GM19043 (cell line): Measurements from ENCODE around the gene MUCL3.
"Not testable (repeated sequence)": the region's sequence is repeated elsewhere in the genome, so short reads cannot be mapped to it uniquely, and the experiment has no call there.

Experiments used
- ATAC-seq: cut with Tn5 transposase; IDR thresholded peaks from one replicate; pipeline ENCODE4 v1.9.1; 2021; ENCODE audit warnings: low read depth; ENCODE audit not compliant: unreplicated experiment

The MUCL3 gene

DNA sequence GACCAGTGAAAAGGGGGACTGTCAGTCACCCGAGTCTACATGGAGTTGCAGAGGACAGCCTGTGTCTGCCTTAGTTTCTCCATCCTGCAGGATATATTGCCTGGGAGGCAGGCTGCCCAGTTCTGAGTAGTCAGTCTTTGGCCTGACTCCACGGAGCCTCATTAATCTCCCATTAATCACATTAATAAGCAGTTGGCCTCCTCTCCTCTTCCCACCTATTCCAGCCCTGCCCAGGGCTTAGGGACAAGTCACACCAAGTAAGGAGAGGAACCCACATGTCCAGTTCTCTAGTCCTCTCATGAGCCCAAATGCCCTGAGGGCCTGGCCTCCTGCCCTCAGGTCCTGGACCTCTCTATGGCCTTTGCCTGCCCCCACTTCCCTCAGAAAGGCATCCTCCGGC lies 1.3 kb upstream of the MUCL3 start:
- no peak for ATAC-seq

DNA sequence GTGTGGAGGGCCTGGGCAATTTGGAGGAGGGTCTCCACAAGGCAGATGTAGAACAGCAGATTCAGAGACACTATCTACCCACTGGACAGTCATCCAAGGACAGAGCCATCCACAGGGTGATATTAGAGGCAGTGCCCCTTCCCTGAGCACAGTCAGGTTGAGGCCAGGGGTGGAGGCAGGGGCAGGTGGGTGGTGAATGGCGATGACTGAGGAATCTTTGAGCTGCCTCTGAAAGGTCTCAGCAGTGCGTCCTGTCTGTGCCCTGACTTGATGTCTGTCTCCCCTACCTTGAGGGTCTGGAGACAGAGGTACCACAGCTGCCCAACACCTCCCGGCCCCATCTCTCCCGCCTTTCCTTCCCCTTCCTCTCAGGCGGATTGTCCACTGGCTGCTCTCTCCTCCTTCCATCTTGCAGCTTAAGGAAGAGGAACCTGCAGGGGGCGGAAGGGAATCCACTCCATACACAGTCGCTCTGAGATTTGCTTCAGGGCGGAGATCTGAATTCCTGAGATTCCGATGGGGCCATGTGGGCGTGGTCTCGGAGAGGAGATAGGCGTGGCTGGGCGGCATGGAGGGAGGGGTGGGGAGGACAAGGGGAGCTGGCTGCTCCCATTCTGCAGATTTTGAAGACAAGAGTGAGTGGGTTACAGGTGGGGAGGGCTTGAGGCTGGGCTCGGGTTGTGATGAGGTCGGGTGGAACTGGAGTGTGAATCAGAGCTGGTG lies 1.7 kb downstream of the MUCL3 start:
- no peak for ATAC-seq

DNA sequence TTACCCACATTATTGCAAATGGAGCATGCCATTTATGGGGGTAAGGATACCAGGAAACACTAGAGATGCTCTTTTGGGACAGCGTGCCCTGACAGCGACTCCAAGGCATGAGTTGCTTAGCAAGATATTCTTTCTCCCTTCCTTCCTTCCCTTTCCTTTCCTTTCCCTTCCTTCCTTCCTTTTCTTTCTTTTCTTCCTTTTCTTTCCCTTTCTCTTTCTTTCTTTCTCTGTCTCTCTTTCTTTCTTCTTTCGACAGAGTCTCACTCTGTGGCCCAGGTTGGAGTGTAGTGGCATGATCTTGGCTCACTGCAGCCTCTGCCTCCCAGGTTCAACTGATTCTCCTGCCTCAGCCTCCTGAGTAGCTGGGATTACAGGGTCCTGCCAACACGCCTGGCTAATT lies 3.3 kb downstream of the MUCL3 start:
- no peak for ATAC-seq

DNA sequence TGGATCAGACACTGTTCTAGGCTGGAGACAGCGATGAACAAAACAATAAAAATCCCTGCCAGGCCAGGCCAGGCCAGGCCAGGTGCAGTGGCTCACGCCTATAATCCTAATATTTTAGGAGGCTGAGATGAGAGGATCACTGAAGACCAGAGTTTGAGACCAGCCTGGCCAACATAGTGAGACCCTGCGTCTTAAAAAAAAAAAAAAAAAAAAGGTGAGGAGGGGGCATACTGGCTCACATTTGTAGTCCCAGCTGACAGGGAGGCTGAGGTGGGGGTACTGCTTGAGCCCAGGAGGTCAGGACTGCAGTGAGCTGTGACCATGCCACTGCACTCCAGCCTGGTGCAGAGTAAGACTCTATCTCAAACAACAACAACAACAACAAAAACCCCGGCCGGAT lies 4.5 kb downstream of the MUCL3 start:
- ATAC-seq, result no peak

DNA sequence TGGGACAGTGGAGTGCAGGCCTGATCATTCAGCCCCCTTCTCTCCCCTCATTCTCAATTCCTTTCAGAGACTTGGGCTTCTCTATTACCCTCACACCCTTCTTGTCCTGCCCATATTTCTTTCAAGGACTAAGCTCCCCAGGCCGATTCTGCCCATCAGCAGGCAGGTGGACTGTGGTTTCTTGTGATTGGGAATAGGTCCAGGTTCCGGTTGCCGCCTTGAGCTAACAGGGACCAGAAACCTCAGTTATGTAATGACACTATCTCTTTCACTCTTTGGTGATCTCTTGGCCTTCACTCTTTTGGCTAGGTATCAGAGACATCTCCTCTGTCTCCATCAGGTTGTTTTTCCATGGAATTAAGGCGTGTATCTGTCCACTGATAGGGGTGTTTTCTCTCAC lies 6.5 kb downstream of the MUCL3 start:
- no peak for ATAC-seq

DNA sequence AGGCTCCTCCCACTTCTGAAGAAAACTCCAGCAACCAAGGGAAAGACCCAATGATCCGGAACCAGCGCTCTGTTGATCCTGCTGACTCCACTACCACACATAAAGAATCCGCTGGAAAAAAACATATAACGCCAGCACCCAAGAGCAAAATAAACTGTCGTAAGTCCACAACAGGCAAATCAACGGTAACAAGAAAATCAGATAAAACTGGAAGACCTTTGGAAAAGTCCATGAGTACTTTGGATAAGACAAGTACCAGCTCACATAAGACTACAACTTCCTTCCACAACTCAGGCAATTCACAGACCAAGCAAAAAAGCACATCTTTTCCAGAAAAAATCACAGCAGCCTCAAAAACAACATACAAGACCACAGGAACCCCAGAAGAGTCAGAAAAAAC lies 8.0 kb downstream of the MUCL3 start:
- no peak for ATAC-seq

DNA sequence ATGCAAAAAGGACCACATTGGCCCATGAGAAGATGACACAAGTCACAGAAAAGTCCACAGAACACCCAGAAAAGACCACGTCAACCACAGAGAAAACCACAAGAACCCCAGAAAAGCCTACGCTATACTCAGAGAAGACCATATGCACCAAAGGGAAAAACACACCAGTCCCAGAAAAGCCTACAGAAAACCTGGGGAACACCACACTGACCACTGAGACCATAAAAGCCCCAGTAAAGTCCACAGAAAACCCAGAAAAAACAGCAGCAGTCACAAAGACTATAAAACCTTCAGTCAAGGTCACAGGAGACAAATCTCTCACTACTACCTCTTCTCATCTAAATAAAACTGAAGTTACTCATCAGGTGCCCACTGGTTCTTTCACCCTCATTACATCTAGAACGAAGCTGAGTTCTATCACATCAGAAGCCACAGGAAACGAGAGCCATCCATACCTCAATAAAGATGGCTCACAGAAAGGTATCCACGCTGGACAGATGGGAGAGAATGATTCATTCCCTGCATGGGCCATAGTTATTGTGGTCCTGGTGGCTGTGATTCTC lies 11.2 kb downstream of the MUCL3 start:
- ATAC-seq, result no peak

DNA sequence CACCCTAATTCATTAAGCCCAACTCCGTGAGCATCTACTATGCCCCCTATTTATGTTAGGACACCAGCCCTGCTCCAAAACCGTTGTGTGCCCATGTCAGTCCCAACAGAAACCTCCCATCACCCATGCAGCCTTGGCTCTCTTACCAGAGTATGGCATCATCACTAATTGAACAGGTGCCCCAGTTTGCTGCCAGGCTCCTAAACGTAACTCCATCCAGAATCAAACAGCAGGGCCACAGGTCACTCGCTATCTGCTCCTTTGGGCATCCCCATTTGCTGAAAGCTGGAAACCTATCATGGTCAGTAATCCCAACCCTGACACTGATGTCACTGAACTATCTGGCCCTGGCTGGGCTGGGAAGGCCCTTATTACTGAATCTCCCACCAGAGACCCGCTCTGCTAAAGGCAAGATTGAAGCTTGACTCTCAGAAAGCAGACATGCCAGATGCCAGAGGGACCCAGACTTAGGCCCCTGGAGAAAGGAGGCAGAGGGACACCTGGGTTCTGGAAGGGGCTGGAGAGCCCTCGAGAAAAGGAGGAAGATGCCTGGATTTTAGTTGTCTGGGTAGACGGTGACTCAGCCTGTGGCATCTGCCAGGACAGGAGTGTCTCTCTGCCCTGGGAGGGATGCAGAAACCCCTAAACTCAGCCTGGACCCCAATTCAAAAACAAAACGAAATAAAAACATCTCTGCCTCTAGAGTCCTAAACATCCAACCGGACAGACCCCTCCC lies 14.0 kb downstream of the MUCL3 start:
- no peak for ATAC-seq

DNA sequence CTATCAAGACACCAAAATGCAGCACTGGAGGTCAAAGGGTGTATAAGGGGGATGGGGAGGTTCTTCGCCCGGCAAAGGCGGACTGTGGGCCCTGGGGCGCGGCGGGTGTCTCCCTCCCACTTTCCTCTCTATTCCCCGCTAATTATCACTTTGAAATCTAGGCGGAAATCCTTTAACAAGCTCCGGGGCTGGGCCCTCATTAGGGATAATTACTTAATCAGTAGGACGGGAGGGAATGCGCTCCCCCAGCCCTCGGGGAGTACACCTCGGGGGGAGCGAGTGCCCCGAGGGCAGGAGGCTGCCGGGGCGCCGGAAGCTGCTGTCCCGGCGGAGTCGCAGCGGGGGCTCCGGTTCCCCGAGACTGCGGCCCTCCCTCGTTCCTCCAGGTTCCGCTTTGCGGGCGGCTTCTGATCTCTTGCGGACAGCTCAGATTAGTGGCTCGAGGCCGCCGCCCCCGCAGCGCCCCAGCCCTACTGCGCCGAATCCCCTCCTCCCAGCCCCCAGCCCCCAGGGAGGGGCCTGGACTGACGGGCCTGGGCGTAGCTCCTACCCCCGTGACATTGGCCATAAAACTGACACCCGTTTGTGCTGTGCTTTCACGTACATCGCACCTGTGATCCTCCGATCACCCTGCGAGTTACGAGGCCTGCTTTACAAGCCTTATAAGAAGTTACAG lies 14.7 kb downstream of the MUCL3 start:
- no peak for ATAC-seq

DNA sequence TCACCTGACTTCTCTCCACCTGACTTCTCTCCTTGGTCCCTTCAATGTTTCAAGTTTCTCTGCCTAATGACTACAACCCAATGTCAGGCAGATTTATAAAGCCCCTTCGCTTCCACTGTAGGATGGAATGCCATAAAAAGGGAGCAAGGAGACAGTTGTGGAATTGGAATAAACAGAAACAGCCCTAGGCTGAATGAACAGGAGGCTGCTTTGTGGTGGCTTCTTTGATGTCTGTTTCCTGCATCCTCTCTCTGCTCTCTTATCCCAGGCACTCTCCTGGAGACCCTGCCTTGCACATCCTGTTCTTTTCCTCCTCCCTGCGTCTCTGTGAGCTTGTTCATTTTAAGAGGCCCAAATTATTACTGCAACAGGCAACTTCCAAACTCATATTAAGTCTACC lies 16.9 kb downstream of the MUCL3 start:
- ATAC-seq, result no peak

DNA sequence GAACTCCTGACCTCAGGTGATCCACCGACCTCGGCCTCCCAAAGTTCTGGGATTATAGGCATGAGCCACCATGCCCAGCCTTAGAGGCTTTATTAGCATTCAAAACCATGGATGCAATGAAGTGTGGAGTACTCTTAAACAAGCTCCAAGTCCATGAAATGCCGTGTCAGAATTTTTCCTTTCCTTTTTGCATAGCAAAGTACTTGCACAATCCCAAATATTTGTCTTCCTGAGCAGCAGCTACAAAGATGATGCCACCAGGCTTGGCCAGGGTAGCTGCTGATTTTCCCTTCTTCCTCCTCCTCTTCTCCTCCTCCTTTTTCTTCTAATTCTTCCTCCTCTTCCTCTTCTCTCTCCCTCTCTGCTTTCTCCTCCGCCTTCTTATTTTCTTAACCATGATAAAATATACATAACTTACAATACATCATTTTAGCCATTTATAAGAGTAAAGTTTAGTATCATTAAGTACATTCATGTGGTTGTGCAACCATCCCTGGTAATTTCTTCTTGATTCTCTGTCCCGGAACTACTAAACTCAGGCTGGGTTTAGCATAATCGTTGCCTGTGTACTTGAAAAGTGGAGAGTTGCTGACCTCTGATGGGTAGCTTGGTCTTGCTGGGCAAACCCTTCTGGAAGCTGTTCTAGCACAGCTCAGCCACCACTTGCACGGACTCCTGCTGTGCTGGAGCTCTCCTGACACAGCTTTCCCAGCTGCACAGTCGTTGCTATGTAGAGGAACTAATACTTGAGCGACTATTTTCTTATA lies 20.3 kb downstream of the MUCL3 start:
- no peak for ATAC-seq

DNA sequence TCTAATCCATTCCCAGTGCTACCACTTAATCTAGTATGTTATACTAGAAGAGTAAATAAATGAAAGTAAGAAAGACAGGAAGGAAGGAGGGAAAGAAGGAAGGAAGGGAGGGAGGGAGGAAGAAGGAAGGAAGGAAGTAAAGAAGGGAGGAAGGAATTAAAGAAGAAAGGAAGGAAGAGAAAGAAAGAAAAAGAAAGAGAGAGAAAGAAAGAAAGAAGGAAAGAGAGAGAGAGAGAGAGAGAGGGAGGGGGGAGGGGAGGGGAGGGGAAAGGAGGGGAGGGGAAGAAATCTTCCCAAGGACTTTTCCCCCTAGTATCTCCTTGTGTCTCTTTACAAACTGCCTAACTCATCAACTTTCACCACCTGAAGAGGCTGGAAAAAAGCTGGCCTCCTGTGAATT lies 21.9 kb downstream of the MUCL3 start:
- no peak for ATAC-seq

DNA sequence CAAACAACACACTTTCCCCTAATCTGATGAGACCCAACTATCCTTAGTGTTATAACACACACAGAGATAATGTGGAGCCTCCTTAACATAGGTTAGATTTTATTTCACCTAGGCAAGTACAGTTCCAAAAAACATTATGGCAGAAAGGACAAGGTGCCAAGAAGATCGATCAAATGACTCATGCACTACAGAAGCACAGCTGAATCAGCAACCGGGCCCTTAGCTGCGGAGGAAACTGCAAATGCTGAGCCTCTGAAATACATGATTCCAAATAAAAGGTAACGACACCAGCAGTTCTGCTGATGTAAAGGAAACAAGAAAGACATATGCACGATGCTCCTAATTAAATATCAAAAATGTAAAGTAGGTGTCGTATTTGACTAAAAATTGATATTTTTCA lies 22.9 kb downstream of the MUCL3 start:
- ATAC-seq, result no peak

DNA sequence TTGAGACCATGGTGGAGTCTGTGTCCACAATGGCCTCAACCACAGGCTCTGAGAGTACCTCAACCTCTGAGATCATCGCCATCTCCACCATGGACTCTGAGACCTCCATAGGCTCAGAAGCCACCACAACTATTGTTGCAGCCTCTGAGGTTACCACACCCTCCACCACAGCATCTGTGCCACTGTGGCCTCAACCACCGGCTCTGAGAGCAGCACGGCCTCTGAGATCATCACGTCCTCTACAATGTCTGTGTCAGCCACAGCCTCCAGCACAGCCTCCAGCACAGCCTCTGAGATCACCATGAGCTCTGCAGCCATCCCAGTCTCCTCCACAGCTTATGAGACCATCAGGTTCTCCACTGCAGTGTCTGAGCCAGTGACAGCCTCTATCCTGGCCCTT lies 23.3 kb downstream of the MUCL3 start:
- ATAC-seq, result no peak

DNA sequence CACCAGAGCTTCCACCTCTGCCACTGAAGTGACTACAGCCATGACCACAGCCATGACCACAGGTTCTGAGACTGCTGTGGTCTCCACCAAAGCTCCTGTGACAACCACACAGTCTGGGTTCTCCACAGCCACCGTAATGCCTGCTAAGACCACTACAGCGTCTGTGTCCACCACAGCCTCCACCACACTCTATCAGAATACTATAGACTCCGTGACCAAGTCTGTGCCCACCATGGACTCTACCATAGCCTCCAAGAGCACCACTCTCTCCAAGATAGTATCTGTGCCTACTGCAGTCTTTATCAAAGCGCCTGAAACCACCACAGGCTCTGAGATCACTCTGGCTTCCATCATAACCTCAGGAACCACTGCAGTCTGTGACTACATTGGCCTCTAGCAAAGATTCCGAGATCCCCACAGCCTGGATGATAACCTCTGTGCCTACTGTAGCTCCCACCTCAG lies 24.4 kb downstream of the MUCL3 start:
- ATAC-seq, result no peak

DNA sequence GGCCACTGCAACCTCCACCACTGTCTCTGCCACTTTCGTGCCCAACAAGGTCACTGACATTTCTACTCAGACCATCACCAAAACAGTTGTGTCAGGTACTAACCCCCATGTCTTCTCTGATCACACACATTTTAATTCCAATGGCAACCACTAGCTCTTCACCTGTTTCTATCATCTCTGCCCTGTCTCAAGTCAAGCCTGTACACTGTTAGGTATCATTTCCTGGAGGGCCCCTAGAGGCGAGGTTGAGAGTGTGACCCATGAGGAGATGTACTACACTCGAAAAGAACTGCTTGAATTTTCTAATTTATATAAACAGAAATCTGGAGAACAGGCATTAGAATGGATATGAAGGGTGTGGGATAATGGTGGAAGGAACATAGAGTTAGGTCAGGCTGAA lies 25.4 kb downstream of the MUCL3 start:
- no peak for ATAC-seq

DNA sequence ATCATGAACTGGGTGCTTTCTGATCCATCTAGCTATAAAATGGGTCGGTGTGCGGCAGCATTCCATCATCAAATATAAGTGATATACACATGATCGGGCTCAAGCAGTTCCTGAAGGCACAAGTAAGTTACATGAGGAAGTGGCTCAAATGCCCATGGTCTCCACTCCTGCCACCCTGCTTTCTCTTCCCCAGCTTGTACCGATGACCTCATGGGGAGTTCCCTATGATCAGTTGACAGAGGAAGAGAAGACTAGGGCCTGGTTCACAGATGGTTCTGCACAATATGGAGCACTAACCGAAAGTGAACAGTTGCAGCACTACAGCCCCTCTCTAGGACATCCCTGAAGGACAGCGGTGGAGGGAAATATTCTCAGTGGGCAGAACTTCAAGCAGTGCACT lies 28.4 kb downstream of the MUCL3 start:
- not testable (repeated sequence) for ATAC-seq

DNA sequence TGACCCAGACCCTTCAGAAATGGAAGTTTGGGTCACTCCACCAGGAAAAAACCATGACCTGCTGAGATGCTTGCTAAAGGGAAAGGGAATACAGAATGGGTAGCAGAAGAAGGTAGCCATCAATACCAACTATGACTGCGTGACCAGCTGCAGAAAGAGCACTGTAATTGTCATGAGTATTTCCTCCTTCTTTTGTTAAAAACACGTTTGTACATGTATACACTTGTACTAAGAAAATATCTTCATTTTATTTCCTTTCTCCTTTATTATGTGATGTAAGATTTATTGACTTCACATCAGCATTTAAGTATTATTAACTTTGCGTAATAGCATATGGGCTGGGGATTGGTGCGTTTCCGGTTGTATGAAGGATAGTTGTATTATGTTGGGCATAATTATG lies 30.2 kb downstream of the MUCL3 start:
- ATAC-seq, result no peak

DNA sequence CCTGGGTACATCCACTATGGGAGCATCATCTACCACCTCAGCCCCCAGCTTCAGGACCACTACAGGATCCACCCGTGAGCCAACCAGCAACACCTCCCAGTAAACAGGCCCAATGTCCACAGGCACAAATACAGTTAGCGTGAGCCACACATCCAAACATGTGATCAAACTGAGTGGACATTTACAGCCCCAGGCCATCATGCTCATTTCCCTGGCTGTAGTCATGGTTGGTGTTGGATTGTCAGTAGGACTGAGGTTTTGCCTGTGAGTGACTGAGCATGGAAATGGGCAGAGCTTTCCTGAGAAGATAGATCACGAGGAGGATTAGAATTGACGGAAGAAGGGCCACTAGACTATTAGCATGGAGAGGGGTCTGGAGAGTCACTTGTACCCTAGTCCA lies 32.0 kb downstream of the MUCL3 start:
- no peak for ATAC-seq

DNA sequence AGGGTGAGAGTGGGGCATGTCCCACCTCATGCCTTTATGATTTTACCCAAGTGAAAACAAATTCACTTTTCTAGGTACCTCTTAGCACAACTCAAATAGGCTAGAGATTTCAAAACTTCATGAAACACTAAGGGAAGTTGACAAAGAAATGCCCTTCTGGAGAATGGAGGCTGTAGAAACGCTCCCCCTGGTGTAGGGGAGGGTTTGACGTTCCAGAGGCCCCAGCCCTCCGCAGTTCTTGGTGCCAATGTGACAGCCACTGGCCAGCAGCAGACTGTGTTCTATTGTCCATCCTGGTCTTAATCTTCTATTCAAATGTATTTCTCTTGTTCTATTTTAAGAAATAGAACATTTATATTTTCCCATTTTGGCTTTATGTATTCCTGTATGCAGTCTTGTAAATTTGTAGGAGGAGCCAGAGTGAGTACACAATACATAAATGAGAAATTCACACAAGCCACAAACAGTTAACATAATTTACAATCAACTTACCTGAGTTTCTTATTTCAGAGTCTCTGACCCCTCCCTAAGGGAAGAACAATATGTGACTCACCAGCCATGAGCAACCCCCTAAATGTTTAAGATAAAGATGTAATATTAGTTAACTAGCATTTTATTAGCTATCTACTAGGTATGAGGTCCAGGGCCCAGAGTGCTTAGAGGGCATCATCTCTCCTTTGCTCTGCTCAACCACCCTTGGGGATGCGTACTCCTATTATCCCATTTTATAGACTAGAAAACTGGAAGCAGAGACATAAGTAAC lies 33.9 kb downstream of the MUCL3 start:
- no peak for ATAC-seq
